ENCODE measurements around the gene IGSF23. TPM values are rescaled to one million over a fixed set of nuclear protein-coding genes. Genes with fewer than 3 reads are reported as not detected.

IGSF23 gene
- total and polyA plus RNA-seq, 2 of the 13 experiments (the other 11 are each of a cell fraction or from before 2014, with no cell fraction given), result 2.3 to 8.8 TPM

- TF ChIP-seq PHF5A (CRISPR knock-in tag; IDR thresholded peaks at IDR 0.05; ENCODE audit: low read depth, unreplicated experiment) (no peak), ARID4A (CRISPR knock-in tag; IDR thresholded peaks at IDR 0.05; ENCODE audit: borderline replicate concordance) (peak; percentile 42; the same call in 1 of the 2 replicates), SKI (IDR thresholded peaks at IDR 0.05; ENCODE audit: partially characterized antibody) (peak; percentile 63), RXRA (CRISPR knock-in tag; IDR thresholded peaks at IDR 0.05) (peak; percentile 44; the same call in 1 of the 2 replicates), ZNF451 (CRISPR knock-in tag; IDR thresholded peaks at IDR 0.05) (no peak), ZNF510 (CRISPR knock-in tag; IDR thresholded peaks at IDR 0.05; ENCODE audit: low read depth) (0 out of 2 replicates have a peak, but pooled peaks have one; percentile 72), ARNTL (CRISPR knock-in tag; IDR thresholded peaks at IDR 0.05) (0 out of 2 replicates have a peak, but pooled peaks have one; percentile 28), KLF16 (CRISPR knock-in tag; IDR thresholded peaks at IDR 0.05) (peak in 1 of 2 experiments; percentile 59; a peak in 1 of 4 replicates), FOXK2 (IDR thresholded peaks at IDR 0.05) (no peak), SNAPC4 (CRISPR knock-in tag; IDR thresholded peaks at IDR 0.05) (no peak), ZNF891 (CRISPR knock-in tag; IDR thresholded peaks at IDR 0.05) (peak; percentile 58; the same call in 1 of the 2 replicates), ESRRA (CRISPR knock-in tag; IDR thresholded peaks at IDR 0.05; ENCODE audit: low read depth) (peak; percentile 73), ZNF598 (CRISPR knock-in tag; IDR thresholded peaks at IDR 0.05; ENCODE audit: borderline replicate concordance) (peak; percentile 75; the same call in 1 of the 2 replicates), BHLHE40 (IDR thresholded peaks at IDR 0.05; ENCODE audit: low read length) (no peak), DPF2 (CRISPR knock-in tag; IDR thresholded peaks at IDR 0.05; ENCODE audit: borderline replicate concordance, low read depth) (peak; percentile 79; the same call in 1 of the 2 replicates), PCBP2 (optimal IDR thresholded peaks at IDR 0.05; ENCODE audit: low read depth, low read length, poor library complexity, severe bottlenecking) (no peak), ATM (IDR thresholded peaks at IDR 0.05; ENCODE audit: borderline replicate concordance) (no peak)
These were observed at the start of gene IGSF23 (continued) for GRCh38 chr19:44613295-44614178.
